SIG-M5 treated with dmso at 0.1 percent for 504 hours (cell line): ENCODE measurements around the gene LRMDA.
"Not testable (repeated sequence)": the region's sequence is repeated elsewhere in the genome, so short reads cannot be mapped to it uniquely, and the experiment has no call there.

Source experiments
- DNase-seq: peaks from one replicate; lab custom pipeline; 2025; ENCODE audit not compliant: unreplicated experiment; lab: John Stamatoyannopoulos, UW

The LRMDA gene

GRCh38 chr10:76584466-76584865 lies 1153.0 kb downstream of the LRMDA start:
- not testable (repeated sequence) for DNase-seq
